Activated T-cell treated with anti-CD3 and anti-CD28 coated beads, Interleukin-2, amount 50 U/mL, for 72 hours (primary cell): ENCODE results near the gene RNF43. TPM values are rescaled to one million over a fixed set of nuclear protein-coding genes. Genes with fewer than 3 reads are reported as not detected.

ENCODE experiments used
- ATAC-seq, 2 donors: fragments of 150-1000 bp; cut with Tn5 transposase; replicated peaks in 1 of 2; 2 replicates each; pipeline ENCODE4 v1.10.0; 2021; ENCODE audit warnings: moderate library complexity in 2 of 2, mild to moderate bottlenecking in 1 of 2
- DNase-seq, 2 donors: peaks; one replicate each; pipeline ENCODE4 v3.0.0; 2021 to 2022; ENCODE audit warnings: mixed read lengths in 1 of 2
- H3K27ac Mint-ChIP-seq: one replicate; pipeline ENCODE4 v1.8.0; 2022; ENCODE audit warnings: mild to moderate bottlenecking, moderate library complexity, mixed read lengths
- H3K27me3 Mint-ChIP-seq: one replicate; pipeline ENCODE4 v1.8.0; 2022; ENCODE audit warnings: low read depth, mixed read lengths
- H3K36me3 Mint-ChIP-seq, 2 donors: one replicate each; pipeline ENCODE4 v1.8.0; 2022; ENCODE audit warnings: mixed read lengths in 2 of 2, mild to moderate bottlenecking in 1 of 2; ENCODE audit not compliant: insufficient read depth in 2 of 2
- H3K4me1 Mint-ChIP-seq: one replicate; pipeline ENCODE4 v1.8.0; 2022; ENCODE audit warnings: low read depth, mixed read lengths
- H3K4me3 Mint-ChIP-seq, 2 donors: one replicate each; pipeline ENCODE4 v1.8.0; 2022; ENCODE audit warnings: mild to moderate bottlenecking in 2 of 2, mixed read lengths in 2 of 2, moderate library complexity in 2 of 2
- H3K9me3 Mint-ChIP-seq, 2 donors: one replicate each; pipeline ENCODE4 v1.8.0; 2022; ENCODE audit warnings: mixed read lengths in 2 of 2
- total RNA-seq, 2 donors: library from RNA; stranded (reverse); gene quantifications; one replicate each; pipeline ENCODE4 v1.2.3, GENCODE V29; 2022

RNF43 gene
- total RNA-seq, result 1 to 10 TPM; 2.6 to 3.4 TPM

DNA sequence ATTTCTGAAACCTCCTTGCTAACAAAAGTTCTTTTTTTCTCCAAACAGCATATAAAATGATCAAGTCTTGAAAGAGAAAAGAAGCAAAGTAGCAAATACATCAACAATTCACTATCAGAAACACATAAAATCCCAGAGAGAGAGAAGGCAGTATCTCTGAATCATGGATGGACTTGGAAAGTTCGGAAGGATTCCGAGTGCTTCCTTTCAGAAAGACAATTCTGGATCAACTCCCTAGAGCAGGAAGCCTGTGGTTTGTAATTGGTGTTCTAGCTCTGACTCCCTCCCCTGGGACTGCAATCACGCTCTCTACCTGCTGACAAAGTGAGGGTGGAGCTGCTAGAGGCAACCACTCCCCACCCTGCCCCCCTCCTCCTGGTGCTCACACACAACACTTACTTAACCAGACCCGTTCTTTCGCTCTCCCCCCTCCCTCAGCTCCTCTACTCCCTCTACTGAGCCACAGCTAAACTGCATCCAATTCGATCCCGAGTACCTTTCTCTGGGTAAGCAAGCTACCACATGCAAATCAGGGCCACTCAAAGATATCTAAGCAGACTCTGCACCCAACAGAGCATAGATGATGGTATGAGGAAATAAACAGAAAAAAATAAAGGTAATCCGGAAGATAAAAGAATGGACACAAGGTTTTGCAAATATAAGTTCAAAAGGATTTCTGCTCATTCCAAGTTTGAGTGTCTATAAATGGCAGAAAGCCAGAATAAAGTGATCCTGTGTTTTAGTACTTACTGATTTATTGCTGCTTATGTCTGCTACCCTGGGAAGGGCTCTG lies at the start of gene RNF43:
RNF43 (minus strand) TSS at position 235 of the 793 bp plus-strand sequence. CDS start 1,957 bp downstream, outside the sequence.
- peak; percentile 87 to 91 for DNase-seq
- no peaks in the 10 kb centered on the region for H3K36me3 Mint-ChIP-seq
- no peaks in the 10 kb centered on the region for H3K27me3 Mint-ChIP-seq
- peak within 1 kb of the TSS; percentile 56 for H3K27ac Mint-ChIP-seq
- peak; percentile 98 to 99 for ATAC-seq
- no peaks in the 10 kb centered on the region for H3K9me3 Mint-ChIP-seq
- H3K4me3 Mint-ChIP-seq, result peak within 1 kb of the TSS; percentile 69 to 81
- peaks cover 53% of the 10 kb centered on the region for H3K4me1 Mint-ChIP-seq

DNA sequence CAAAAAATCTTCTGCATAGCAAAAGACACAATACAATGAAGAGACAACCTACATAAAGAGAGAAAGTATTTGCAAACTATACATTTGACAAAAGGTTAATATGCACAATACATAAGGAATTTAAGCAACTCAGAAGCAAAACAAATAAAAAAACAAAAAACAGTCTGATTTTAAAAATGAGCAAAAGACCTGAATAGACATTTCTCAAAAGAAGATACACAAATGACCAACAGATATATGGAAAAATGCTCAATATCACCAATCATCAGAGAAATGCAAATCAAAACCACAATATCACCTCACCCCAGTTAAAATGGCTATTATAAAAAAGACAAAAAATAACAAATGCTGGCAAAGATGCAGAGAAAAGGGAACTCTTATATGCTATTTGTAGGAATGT lies 38.2 kb upstream of the RNF43 start:
- Mint-ChIP-seq H3K4me1 (no peaks in the 10 kb centered on the region), H3K36me3 (no peaks in the 10 kb centered on the region), H3K27ac (no peak overlapping the region), H3K27me3 (no peaks in the 10 kb centered on the region), H3K4me3 (no peak overlapping the region), H3K9me3 (no peaks in the 10 kb centered on the region)
- no peak for ATAC-seq
- DNase-seq, result no peak

DNA sequence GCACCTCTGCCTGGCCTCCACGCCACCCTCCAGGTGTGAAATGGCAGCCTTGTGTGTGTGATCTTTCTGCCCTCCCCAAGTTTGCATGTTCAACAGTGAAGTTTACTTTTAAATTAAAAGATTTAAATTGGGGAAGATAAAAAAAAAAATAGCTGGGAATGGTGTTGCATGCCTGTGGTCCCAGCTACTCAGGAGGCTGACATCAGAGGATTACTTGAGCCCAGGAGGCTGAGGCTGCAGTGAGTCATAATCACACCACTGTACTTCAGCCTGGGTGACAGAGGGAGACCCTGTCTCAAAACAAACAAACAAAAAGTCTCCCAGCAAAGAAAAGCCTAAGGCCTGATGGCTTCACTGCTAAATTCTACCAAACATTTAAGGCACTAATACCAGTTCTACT lies 35.4 kb upstream of the RNF43 start:
- Mint-ChIP-seq H3K9me3 (no peaks in the 10 kb centered on the region), H3K4me3 (no peak overlapping the region)

DNA sequence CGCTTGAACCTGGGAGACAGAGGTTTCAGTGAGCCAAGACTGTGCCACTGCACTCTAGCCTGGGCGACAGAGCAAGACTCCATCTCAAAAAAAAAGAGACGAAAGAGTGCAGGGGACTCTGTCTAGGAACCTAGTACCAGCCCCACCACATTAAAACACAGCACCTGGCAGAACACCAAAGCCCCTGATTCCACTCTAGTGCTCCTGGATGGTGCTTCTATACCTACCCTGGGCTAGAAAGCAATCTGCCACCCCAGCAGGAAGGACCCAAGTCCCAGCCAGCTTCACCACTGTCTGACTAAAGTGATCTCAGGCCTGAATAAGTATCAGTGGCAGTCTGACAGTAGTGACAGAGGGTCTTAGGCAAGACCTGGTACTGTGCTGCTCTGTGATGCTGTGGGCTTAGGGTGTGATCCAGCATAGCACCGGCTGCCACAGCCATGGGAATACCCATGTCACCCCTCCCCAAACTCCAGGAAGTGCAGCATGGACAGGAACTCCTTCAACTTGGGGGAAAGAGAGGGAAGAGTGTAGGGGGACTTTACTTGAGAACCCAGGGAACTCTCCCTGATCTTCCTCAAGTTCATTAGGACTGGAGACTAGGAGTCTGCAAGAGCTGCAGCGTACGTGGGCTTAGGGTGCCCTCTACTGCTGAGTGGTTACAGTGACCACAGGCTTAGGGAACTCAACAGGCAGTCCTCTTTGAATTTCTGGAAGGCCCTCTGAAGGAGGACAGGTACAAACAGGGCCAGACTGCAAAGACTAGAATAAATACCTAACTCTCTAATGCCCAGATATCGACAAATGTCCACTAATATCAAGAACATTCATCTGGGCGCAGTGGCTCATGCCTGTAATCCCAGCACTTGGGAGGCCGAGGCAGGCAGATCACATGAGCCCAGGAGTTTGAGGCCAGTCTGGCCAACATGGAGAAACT lies 30.0 kb upstream of the RNF43 start:
- Mint-ChIP-seq H3K36me3 (no peaks in the 10 kb centered on the region), H3K4me1 (no peaks in the 10 kb centered on the region), H3K4me3 (no peak overlapping the region), H3K27ac (peak overlapping the region; percentile 17), H3K27me3 (no peaks in the 10 kb centered on the region), H3K9me3 (no peaks in the 10 kb centered on the region)
- DNase-seq (peak; percentile 73 to 80), ATAC-seq (peak; percentile 94 to 99)

More for the DNA sequence above, 35.4 kb upstream of the RNF43 start:
- no peaks in the 10 kb centered on the region for H3K36me3 Mint-ChIP-seq
- H3K4me1 Mint-ChIP-seq, result no peaks in the 10 kb centered on the region
- no peaks in the 10 kb centered on the region for H3K27me3 Mint-ChIP-seq
- DNase-seq (no peak), ATAC-seq (no peak)
- H3K27ac Mint-ChIP-seq, result no peak overlapping the region

DNA sequence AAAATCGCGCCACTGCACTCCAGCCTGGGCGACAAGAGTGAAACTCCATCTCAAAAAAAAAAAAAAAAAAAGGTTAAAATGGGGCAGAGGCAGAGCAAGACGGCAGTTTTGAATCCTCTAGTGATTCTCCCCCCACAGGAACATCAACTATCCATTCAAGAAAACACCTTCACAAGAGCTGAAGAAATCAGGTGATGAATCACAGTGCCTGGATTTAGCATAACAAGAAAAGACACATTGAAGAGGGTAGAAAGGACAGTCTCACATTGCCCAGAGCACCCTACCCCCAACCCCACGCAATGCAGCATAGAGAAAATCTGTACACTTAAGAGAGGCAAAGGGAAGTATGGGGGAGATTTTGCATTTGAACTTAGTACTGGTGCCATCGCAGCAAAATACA lies 28.8 kb upstream of the RNF43 start:
- no peak overlapping the region for H3K4me3 Mint-ChIP-seq
- no peak for DNase-seq
- no peak for ATAC-seq
- H3K9me3 Mint-ChIP-seq, result no peaks in the 10 kb centered on the region
- H3K36me3 Mint-ChIP-seq, result no peaks in the 10 kb centered on the region
- H3K27me3 Mint-ChIP-seq, result no peaks in the 10 kb centered on the region
- H3K27ac Mint-ChIP-seq, result no peak overlapping the region
- no peaks in the 10 kb centered on the region for H3K4me1 Mint-ChIP-seq

GRCh38 chr17:58436805-58437239 lies 19.5 kb upstream of the RNF43 start:
- H3K27ac Mint-ChIP-seq, result no peak overlapping the region
- ATAC-seq, result no peak

DNA sequence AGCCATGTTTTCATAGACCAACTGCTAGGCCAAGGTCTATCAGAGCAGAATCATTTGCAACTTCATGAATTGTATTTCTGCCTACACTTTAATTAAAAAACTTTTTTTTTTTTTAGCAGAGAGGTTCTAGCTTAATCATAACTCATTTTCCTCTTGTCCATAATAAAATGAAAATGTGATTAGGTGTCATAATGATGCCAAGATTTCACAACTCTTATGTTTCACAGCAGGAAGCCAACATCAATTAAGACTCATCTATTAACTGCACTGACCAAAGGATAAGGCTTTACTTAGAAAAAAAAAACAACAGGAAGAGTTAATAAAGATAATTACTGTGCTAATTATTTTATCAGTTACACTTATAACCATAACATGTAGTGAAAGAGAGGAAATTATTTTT lies 18.9 kb upstream of the RNF43 start:
- Mint-ChIP-seq H3K9me3 (no peaks in the 10 kb centered on the region), H3K27me3 (no peaks in the 10 kb centered on the region), H3K27ac (no peak overlapping the region), H3K36me3 (peaks cover 0 to 2% of the 10 kb centered on the region in 2 donors), H3K4me3 (no peak overlapping the region), H3K4me1 (no peaks in the 10 kb centered on the region)
- no peak for ATAC-seq
- no peak for DNase-seq

More at GRCh38 chr17:58436805-58437239, 19.5 kb upstream of the RNF43 start:
- H3K4me3 Mint-ChIP-seq, result no peak overlapping the region
- no peaks in the 10 kb centered on the region for H3K4me1 Mint-ChIP-seq
- H3K9me3 Mint-ChIP-seq, result no peaks in the 10 kb centered on the region
- H3K27me3 Mint-ChIP-seq, result no peaks in the 10 kb centered on the region
- no peak for DNase-seq
- peaks cover 0 to 2% of the 10 kb centered on the region in 2 donors for H3K36me3 Mint-ChIP-seq

- no peak overlapping the region for H3K27ac Mint-ChIP-seq
- ATAC-seq, result no peak
- H3K4me1 Mint-ChIP-seq, result no peaks in the 10 kb centered on the region
Observed at GRCh38 chr17:58432806-58433573, 15.7 kb upstream of the RNF43 start.

DNA sequence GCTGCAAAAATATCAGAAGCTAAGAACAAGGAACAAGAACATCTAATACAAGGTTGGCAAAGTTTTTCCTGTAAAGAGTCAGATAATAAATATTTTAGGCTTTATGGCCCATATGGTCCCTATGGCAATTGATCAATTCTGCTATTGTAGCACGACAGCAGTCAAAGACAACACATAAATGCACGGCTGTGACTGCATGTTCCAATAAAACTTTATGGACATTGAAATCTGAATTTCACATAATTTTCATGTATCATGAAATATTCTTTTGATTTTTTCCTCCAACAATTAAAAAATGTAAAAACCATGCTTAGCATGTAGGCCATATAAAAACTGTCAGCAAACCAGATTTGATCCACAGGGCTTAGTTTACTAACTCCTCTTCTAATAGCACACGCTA lies 10.5 kb upstream of the RNF43 start:
- H3K27me3 Mint-ChIP-seq, result no peaks in the 10 kb centered on the region
- no peaks in the 10 kb centered on the region for H3K4me1 Mint-ChIP-seq
- no peaks in the 10 kb centered on the region for H3K9me3 Mint-ChIP-seq
- no peak overlapping the region for H3K27ac Mint-ChIP-seq
- H3K4me3 Mint-ChIP-seq, result no peak overlapping the region
- no peak for ATAC-seq
- DNase-seq, result no peak
- no peaks in the 10 kb centered on the region for H3K36me3 Mint-ChIP-seq

More at GRCh38 chr17:58432806-58433573, 15.7 kb upstream of the RNF43 start:
- no peaks in the 10 kb centered on the region for H3K27me3 Mint-ChIP-seq
- no peaks in the 10 kb centered on the region for H3K9me3 Mint-ChIP-seq
- DNase-seq, result no peak
- H3K36me3 Mint-ChIP-seq, result peaks cover 0 to 2% of the 10 kb centered on the region in 2 donors
- no peak overlapping the region for H3K4me3 Mint-ChIP-seq

DNA sequence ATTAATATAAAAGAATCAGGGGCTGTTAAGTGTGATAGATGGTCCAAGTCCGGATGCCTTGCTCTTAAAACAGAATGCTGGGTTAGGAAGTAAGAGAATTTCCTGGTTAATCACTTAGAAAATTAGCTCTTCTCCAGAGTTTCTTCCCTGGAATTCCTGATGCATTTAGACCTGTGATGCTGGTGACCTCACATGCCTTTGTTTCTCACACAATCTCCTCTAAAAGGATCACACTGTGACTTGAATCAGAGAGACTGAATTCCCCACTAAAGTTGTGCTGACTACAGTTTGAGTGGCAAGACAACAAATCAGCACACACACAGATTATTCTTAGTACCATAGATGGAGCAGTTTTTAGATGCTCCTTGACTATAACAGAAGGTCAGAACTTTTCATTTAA lies 4.4 kb upstream of the RNF43 start:
- DNase-seq, result no peak
- H3K27me3 Mint-ChIP-seq, result no peaks in the 10 kb centered on the region
- no peak overlapping the region for H3K4me3 Mint-ChIP-seq
- H3K27ac Mint-ChIP-seq, result no peak overlapping the region
- ATAC-seq, result no peak
- no peaks in the 10 kb centered on the region for H3K9me3 Mint-ChIP-seq
- H3K36me3 Mint-ChIP-seq, result no peaks in the 10 kb centered on the region
- H3K4me1 Mint-ChIP-seq, result peaks cover 16% of the 10 kb centered on the region

DNA sequence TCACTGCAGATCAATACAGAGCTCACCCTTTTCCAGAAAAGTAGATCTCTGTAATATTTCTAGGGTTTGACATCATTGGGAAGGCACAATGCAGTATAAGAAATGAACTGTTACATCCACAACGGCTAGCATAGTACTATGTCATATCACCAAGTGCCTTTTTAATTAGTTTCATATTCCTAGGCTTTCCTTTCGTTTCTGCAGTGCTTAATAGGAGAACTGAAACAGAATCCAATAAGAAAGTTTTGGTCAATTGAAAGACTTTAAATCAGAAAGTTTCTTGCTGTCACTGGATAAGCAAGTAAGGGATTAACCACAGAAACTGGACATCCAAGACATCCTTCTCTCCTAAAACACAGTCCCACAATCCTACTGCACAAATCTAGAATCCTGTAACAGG lies 3.5 kb upstream of the RNF43 start:
- Mint-ChIP-seq H3K4me1 (peaks cover 23% of the 10 kb centered on the region), H3K36me3 (no peaks in the 10 kb centered on the region), H3K27ac (no peak overlapping the region), H3K4me3 (no peak overlapping the region), H3K9me3 (no peaks in the 10 kb centered on the region), H3K27me3 (no peaks in the 10 kb centered on the region)
- ATAC-seq, result no peak
- no peak for DNase-seq

DNA sequence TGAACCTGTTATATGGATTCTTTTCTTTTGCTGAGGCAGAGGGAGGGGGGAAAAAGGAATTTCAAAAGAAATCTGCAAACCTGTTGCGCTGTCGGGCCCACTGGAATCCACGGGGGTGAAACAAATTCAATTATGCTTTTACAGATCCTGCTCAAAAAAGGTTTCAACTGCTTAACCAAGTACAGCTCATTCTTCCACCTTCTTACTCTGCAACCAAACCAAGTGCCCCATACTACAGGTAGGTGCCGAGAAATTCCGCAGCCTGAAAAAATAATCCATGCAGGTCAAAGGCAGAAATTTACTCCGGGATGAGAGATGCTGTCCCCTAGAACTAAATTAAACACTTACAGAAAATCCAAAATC lies 416 bp downstream of the RNF43 start:
- peak overlapping the region; percentile 56 for H3K27ac Mint-ChIP-seq
- H3K36me3 Mint-ChIP-seq, result no peaks in the 10 kb centered on the region
- no peak for ATAC-seq
- H3K4me3 Mint-ChIP-seq, result peak overlapping the region; percentile 69 to 81
- peaks cover 59% of the 10 kb centered on the region for H3K4me1 Mint-ChIP-seq
- no peaks in the 10 kb centered on the region for H3K27me3 Mint-ChIP-seq
- no peaks in the 10 kb centered on the region for H3K9me3 Mint-ChIP-seq
- no peak for DNase-seq
